Measurements from ENCODE around the gene ZNF569.

ZNF569 gene

DNA sequence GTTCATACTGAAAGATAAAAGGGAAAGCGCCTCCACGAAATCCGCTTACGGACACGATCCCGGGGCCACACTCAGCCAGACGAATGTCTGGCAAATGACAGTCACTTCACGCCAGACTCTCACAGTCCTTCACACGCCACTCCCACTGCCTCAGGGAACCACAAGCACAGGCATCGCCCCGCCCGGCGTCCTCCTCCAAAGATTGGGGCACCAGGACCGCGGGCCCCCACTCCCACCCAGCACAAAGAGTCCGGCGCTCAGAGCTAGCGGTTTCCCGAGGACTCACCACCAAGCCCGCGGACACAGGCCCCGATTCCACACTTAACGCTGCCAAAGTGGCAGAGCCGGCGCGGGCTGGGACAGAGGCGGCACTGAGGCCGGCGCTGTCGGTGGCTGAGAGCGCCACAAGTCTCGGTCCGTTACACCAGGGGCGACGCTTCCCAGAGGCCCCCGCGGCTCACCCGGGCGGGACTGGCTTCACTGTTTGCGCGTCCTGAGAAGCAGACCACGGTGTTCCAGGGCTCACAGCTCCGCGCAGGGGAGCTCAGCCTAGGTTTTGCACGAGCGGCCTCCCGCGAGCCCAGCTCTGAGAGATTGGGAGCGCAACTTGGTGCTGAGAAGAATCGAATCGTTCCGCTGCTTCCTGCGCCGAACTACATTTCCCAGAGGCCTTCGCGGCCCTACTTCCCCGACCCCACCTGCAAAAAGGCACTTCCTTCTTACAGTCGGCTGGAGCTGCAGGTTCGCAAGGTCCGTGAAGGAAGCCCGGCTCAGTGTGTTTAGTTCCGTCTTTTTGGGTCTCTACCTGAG, at the start of gene ZNF569:
ZNF569 (minus strand) TSS at position 647 of the 810 bp plus-strand sequence. CDS start 22,523 bp downstream, outside the sequence.
- peak; percentile 35 to 94 for DNase-seq (ENCODE audit: low read depth in 1 of 2, low spot score in 1 of 2)
- in situ Hi-C loops (cut with HindIII; ENCODE audit: low pct_unique_long_range_greater_than_20kb, low sequenced_read_pairs), result no loop called here

DNA sequence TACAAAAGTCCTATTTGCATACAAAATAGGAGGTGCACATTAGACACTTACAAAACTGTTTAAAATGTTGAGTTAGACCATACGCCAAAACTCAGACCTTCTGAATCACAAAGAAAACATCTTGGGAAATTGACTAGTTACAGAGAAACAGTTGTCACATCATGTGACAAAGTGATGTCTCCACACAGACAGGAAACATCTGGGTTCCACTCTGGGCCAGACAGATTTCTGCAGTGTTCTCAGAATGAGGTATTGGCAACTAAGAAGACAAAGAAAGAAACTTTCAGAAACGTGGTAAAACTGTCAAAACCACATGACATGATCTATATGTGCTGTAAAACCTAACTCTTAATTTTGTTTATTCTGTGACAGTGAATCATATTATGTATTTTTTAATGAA, 46.2 kb upstream of the ZNF569 start:
- DNase-seq (ENCODE audit: low read depth in 1 of 2, low spot score in 1 of 2), result no peak
- in situ Hi-C loops (cut with HindIII; ENCODE audit: low pct_unique_long_range_greater_than_20kb, low sequenced_read_pairs), result no loop called here
- TF ChIP-seq JUND (IDR thresholded peaks at IDR 0.05; ENCODE audit: low read depth), result no peak

More for the DNA sequence above, at the start of gene ZNF569:
- no peak for TF ChIP-seq JUND (IDR thresholded peaks at IDR 0.05; ENCODE audit: low read depth)

GRCh38 chr19:37511821-37512220, 44.6 kb upstream of the ZNF569 start:
- DNase-seq (ENCODE audit: low read depth in 1 of 2, low spot score in 1 of 2), result no peak
- no peak for TF ChIP-seq JUND (IDR thresholded peaks at IDR 0.05; ENCODE audit: low read depth)
- in situ Hi-C loops (cut with HindIII; ENCODE audit: low pct_unique_long_range_greater_than_20kb, low sequenced_read_pairs), result no loop called here

DNA sequence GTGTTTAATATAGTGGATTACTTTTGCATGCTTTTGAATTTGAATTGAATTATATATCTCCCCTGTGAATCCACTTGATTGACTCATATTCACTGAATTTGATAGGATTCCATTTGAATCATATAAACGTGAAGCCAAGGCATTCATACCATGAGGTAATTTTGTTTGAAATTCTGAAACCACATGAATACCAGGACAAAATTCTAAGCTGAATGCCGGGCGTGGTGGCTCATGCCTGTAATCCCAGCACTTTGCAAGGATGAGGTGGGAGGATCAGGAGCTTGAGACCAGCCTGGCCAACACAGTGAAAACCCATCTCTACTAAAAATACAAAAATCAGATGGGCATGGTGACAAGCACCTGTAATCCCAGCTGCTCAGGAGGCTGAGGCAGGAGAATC, 43.9 kb upstream of the ZNF569 start:
- no peak for TF ChIP-seq JUND (IDR thresholded peaks at IDR 0.05; ENCODE audit: low read depth)
- in situ Hi-C loops (cut with HindIII; ENCODE audit: low pct_unique_long_range_greater_than_20kb, low sequenced_read_pairs), result no loop called here
- no peak for DNase-seq (ENCODE audit: low read depth in 1 of 2, low spot score in 1 of 2)

GRCh38 chr19:37507167-37507464, 39.9 kb upstream of the ZNF569 start:
- DNase-seq (ENCODE audit: low read depth in 1 of 2, low spot score in 1 of 2), result no peak
- in situ Hi-C loops (cut with HindIII; ENCODE audit: low pct_unique_long_range_greater_than_20kb, low sequenced_read_pairs), result no loop called here
- no peak for TF ChIP-seq JUND (IDR thresholded peaks at IDR 0.05; ENCODE audit: low read depth)

DNA sequence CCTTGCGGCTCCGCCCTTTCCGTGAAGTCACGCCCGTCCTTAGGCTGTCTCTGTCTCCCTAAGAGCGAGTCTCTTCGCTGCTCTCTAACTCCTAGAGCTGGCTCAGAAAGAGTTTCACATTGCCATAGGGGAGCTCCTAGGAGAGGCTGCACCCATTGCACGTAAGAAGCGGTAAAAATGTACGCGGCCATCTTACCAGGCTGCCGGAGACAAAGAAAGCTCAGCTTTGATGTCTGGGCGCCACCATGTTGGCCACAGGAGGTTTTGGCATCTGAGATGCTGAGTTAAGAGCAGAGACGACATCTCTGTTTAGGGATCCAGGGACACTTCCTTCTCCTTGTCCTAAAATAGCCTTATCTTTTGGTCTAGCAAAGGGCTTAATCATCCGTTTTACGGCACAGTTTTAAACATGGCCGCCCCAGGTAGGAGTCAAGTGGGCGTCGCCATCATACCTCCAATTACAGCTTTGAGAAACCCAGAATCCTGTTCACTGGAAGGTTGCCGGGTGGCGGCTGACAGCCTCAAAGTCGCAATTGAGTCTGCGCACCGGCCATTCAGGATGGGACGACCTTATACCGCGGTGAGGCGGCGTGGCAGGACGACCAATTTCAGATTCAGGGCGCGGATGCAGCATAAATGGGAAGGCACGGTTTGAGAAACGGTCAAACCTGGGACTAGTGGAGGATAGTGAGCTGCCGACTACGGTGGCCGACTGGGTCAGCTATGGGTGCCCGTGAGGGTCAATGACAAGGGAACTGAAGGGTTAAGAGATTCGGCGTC, 39.3 kb upstream of the ZNF569 start, which contains the start of gene ZNF793:
ZNF793 (plus strand) TSS at position 553 of the 780 bp plus-strand sequence. CDS start 16,501 bp downstream, outside the sequence.
- in situ Hi-C loops (cut with HindIII; ENCODE audit: low pct_unique_long_range_greater_than_20kb, low sequenced_read_pairs), result no loop called here
- no peak for TF ChIP-seq JUND (IDR thresholded peaks at IDR 0.05; ENCODE audit: low read depth)
- peak; percentile 45 to 91 for DNase-seq (ENCODE audit: low read depth in 1 of 2, low spot score in 1 of 2)

GRCh38 chr19:37505958-37506386, 38.7 kb upstream of the ZNF569 start:
- peak in 1 of 2 experiments; percentile 2 for DNase-seq (ENCODE audit: low read depth in 1 of 2, low spot score in 1 of 2)

DNA sequence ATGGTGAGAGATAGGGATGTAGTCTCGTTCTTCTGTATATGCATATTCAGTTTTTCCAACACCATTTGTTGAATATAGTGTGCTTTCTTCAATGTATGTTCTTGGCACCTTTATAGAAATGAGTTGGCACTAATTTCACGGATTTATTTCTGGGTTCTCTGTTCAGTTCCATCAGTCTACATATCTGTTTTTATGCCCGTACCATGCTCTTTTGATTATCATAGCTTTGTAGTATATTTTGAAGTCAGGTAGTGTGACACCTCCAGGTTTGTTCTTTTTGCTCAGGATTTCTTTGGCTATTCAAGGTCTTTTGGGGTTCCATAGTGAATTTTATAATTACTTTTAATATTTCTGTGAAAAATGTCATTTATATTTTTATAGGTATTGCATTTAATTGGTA, 25.0 kb upstream of the ZNF569 start:
- in situ Hi-C loops (cut with HindIII; ENCODE audit: low pct_unique_long_range_greater_than_20kb, low sequenced_read_pairs), result no loop called here
- no peak for DNase-seq (ENCODE audit: low read depth in 1 of 2, low spot score in 1 of 2)
- no peak for TF ChIP-seq JUND (IDR thresholded peaks at IDR 0.05; ENCODE audit: low read depth)

More at GRCh38 chr19:37505958-37506386, 38.7 kb upstream of the ZNF569 start:
- in situ Hi-C loops (cut with HindIII; ENCODE audit: low pct_unique_long_range_greater_than_20kb, low sequenced_read_pairs), result no loop called here
- no peak for TF ChIP-seq JUND (IDR thresholded peaks at IDR 0.05; ENCODE audit: low read depth)

GRCh38 chr19:37484406-37485168, 17.3 kb upstream of the ZNF569 start:
- peak in 1 of 2 experiments; percentile 3 for DNase-seq (ENCODE audit: low read depth in 1 of 2, low spot score in 1 of 2)
- in situ Hi-C loops (cut with HindIII; ENCODE audit: low pct_unique_long_range_greater_than_20kb, low sequenced_read_pairs), result no loop called here
- TF ChIP-seq JUND (IDR thresholded peaks at IDR 0.05; ENCODE audit: low read depth), result no peak

DNA sequence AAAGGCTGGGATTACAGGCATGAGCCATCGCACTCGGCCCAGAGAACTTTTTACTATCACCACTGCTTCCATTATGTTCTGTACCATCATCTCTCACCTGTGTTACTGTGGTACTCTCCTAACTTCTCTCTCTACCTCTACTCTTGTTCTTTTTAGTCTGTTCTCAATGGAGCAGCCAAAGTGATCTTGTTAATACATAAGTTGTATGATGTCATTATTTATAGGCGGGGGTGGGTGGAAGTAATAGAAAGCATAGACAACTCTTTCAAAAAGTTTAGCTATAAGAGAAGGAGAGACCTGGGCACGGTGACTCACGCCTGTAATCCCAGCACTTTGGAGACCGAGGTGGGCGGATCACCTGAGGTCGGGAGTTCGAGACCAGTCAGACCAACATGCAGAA, 4.9 kb upstream of the ZNF569 start:
- DNase-seq (ENCODE audit: low read depth in 1 of 2, low spot score in 1 of 2), result no peak
- in situ Hi-C loops (cut with HindIII; ENCODE audit: low pct_unique_long_range_greater_than_20kb, low sequenced_read_pairs), result no loop called here
- no peak for TF ChIP-seq JUND (IDR thresholded peaks at IDR 0.05; ENCODE audit: low read depth)

- TF ChIP-seq JUND (IDR thresholded peaks at IDR 0.05; ENCODE audit: low read depth), result no peak
- in situ Hi-C loops (cut with HindIII; ENCODE audit: low pct_unique_long_range_greater_than_20kb, low sequenced_read_pairs), result no loop called here
- no peak for DNase-seq (ENCODE audit: low read depth in 1 of 2, low spot score in 1 of 2)
Observed at GRCh38 chr19:37470216-37470615, 3.0 kb upstream of the ZNF569 start.

DNA sequence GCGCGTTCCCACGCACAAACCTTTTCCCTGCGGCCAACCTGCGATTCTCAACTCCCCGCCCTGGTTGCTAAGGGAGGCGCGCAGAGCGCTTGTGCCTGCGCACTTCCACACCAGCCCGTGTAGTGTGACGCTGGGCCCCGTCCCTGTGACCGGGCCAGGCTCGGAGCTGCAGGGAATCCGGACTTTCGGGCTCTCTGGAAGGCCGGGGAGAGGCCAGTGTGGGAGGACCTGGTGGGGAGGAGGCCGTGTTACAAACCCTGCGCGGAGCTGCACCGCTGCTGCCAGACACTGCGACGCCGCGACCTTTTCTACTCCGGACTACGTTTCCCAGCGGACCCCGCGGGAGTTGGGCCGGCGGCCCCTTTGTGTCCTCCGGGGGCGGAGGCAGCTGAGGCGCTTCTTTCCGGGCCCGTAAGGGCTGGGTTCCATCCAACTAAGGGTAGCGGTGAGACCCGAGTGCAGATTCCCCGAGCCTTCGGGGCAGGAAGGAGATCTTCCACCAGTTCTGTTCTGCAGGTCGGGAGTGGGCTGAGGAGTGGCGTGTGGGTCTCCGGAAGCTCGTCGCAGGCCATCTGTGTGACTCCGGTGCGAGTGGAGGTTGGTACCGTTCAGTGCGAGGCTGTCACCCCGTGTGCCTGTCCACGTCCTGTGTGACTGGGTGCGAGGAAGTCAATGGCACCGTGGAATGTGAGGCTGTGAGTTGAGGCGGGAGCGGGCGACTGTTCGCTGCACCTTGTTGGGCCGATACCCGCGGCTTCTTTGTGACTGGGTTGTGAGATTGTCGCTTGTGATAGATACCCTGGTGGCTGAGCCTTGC, 1.9 kb upstream of the ZNF569 start, which contains the start of gene ZNF570:
ZNF570 (plus strand) TSS at position 396 of the 817 bp plus-strand sequence. CDS start 999 bp downstream, outside the sequence.
- no peak for TF ChIP-seq JUND (IDR thresholded peaks at IDR 0.05; ENCODE audit: low read depth)
- in situ Hi-C loops (cut with HindIII; ENCODE audit: low pct_unique_long_range_greater_than_20kb, low sequenced_read_pairs), result no loop called here
- peak; percentile 24 to 88 for DNase-seq (ENCODE audit: low read depth in 1 of 2, low spot score in 1 of 2)

Data from T47D (cell line).